ENCODE data around the gene FOXP1. TPM values are rescaled to one million over a fixed set of nuclear protein-coding genes. Genes with fewer than 3 reads are reported as not detected.

FOXP1 gene
- total RNA-seq, 1 donor from 2014 or later: 107 TPM

DNA sequence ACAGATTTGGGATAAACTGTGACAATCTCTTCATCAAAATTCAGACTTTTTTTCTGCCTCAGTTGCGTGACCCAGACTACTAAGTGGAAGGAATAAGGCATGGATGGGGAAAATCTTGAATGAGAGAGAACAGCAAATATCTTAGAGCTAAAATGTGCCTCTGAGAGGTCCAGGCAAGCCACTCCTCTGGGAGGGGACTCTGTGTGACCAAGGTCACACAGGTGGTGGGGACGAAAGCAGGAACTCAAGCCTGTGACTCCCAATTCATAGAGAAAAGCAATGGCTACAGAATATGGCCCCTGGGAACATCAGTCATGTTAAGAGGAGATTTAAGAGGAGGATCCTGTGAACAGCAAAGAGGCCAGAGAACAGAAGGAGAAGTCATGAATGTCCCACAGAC, 268.1 kb downstream of the FOXP1 start:
- Mint-ChIP-seq H3K4me3 (ENCODE audit: unreplicated experiment) (no peak overlapping the region), H3K9me3 (ENCODE audit: unreplicated experiment) (no peaks in the 10 kb centered on the region), H3K4me1 (ENCODE audit: low read depth, unreplicated experiment) (peaks cover 33% of the 10 kb centered on the region), H3K36me3 (ENCODE audit: low read depth, unreplicated experiment) (peaks cover 10% of the 10 kb centered on the region), H3K27ac (ENCODE audit: unreplicated experiment) (no peak overlapping the region), H3K27me3 (ENCODE audit: low read depth, unreplicated experiment) (no peaks in the 10 kb centered on the region)
- no peak overlapping the region for H2AFZ ChIP-seq (ENCODE audit: low read depth, low read length)
- no peak overlapping the region for H3K4me2 ChIP-seq (ENCODE audit: low read length)
- H4K20me1 ChIP-seq (ENCODE audit: insufficient read depth, low read length): peaks cover 48% of the 10 kb centered on the region
- H3K36me3 ChIP-seq (ENCODE audit: insufficient read depth, low read length): no peaks in the 10 kb centered on the region
- H3K27ac ChIP-seq (ENCODE audit: low read depth, low read length): no peak overlapping the region
- H3K9me3 ChIP-seq (ENCODE audit: insufficient read depth, low read depth, low read length): no peaks in the 10 kb centered on the region
- H3K4me3 ChIP-seq (ENCODE audit: insufficient read depth, low read depth, low read length): no peak overlapping the region
- H3K4me1 ChIP-seq (ENCODE audit: insufficient read depth, low read length): peaks cover 17% of the 10 kb centered on the region
- no peak overlapping the region for H3K9ac ChIP-seq (ENCODE audit: low read length)
- TF ChIP-seq, protein P1, sequence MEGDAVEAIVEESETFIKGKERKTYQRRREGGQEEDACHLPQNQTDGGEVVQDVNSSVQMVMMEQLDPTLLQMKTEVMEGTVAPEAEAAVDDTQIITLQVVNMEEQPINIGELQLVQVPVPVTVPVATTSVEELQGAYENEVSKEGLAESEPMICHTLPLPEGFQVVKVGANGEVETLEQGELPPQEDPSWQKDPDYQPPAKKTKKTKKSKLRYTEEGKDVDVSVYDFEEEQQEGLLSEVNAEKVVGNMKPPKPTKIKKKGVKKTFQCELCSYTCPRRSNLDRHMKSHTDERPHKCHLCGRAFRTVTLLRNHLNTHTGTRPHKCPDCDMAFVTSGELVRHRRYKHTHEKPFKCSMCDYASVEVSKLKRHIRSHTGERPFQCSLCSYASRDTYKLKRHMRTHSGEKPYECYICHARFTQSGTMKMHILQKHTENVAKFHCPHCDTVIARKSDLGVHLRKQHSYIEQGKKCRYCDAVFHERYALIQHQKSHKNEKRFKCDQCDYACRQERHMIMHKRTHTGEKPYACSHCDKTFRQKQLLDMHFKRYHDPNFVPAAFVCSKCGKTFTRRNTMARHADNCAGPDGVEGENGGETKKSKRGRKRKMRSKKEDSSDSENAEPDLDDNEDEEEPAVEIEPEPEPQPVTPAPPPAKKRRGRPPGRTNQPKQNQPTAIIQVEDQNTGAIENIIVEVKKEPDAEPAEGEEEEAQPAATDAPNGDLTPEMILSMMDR (IDR thresholded peaks at IDR 0.05; ENCODE audit: insufficient read depth, low read depth, low read length): no peak
- no peak for TF ChIP-seq EZH2 (IDR thresholded peaks at IDR 0.05; ENCODE audit: insufficient read depth, low read length)
- no peak for FAIRE-seq
- H3K79me2 ChIP-seq (ENCODE audit: insufficient read depth, low read length): peaks cover 65% of the 10 kb centered on the region
- no peak for DNase-seq (ENCODE audit: low read depth)
- no peaks in the 10 kb centered on the region for H3K27me3 ChIP-seq (ENCODE audit: insufficient read depth, low read length)

DNA sequence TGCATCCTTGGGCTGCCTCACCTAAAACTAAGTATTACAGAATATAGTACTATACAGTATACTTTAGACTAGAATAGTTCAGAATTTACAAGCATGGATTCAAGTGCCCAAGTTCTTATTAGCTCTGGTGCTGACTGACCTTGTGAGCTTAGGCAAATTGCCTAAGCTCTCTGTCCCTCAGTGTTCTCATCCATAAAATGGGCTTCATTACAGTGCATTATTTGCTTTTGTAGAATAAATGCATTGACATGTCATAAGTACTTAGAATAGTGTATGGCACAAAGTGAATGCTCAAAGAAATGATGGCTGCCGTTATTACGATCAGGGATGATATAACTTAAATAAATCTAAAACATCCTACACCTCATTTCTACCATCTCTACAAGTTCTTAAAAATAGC, 269.7 kb downstream of the FOXP1 start:
- peaks cover 24% of the 10 kb centered on the region for H3K4me1 ChIP-seq (ENCODE audit: insufficient read depth, low read length)
- no peak overlapping the region for H3K27ac ChIP-seq (ENCODE audit: low read depth, low read length)
- no peak overlapping the region for H2AFZ ChIP-seq (ENCODE audit: low read depth, low read length)
- no peaks in the 10 kb centered on the region for H3K27me3 ChIP-seq (ENCODE audit: insufficient read depth, low read length)
- peaks cover 33% of the 10 kb centered on the region for H4K20me1 ChIP-seq (ENCODE audit: insufficient read depth, low read length)
- Mint-ChIP-seq H3K27me3 (ENCODE audit: low read depth, unreplicated experiment) (no peaks in the 10 kb centered on the region), H3K9me3 (ENCODE audit: unreplicated experiment) (no peaks in the 10 kb centered on the region), H3K36me3 (ENCODE audit: low read depth, unreplicated experiment) (peaks cover 11% of the 10 kb centered on the region), H3K27ac (ENCODE audit: unreplicated experiment) (no peak overlapping the region), H3K4me3 (ENCODE audit: unreplicated experiment) (no peak overlapping the region), H3K4me1 (ENCODE audit: low read depth, unreplicated experiment) (peaks cover 47% of the 10 kb centered on the region)
- FAIRE-seq (no peak), DNase-seq (ENCODE audit: low read depth) (no peak)
- H3K36me3 ChIP-seq (ENCODE audit: insufficient read depth, low read length): no peaks in the 10 kb centered on the region
- peaks cover 57% of the 10 kb centered on the region for H3K79me2 ChIP-seq (ENCODE audit: insufficient read depth, low read length)
- H3K9me3 ChIP-seq (ENCODE audit: insufficient read depth, low read depth, low read length): no peaks in the 10 kb centered on the region
- TF ChIP-seq, protein P1 (IDR thresholded peaks at IDR 0.05; ENCODE audit: insufficient read depth, low read depth, low read length): no peak
- no peak for TF ChIP-seq EZH2 (IDR thresholded peaks at IDR 0.05; ENCODE audit: insufficient read depth, low read length)
- H3K4me2 ChIP-seq (ENCODE audit: low read length): no peak overlapping the region
- H3K9ac ChIP-seq (ENCODE audit: low read length): no peak overlapping the region
- H3K4me3 ChIP-seq (ENCODE audit: insufficient read depth, low read depth, low read length): no peak overlapping the region

DNA sequence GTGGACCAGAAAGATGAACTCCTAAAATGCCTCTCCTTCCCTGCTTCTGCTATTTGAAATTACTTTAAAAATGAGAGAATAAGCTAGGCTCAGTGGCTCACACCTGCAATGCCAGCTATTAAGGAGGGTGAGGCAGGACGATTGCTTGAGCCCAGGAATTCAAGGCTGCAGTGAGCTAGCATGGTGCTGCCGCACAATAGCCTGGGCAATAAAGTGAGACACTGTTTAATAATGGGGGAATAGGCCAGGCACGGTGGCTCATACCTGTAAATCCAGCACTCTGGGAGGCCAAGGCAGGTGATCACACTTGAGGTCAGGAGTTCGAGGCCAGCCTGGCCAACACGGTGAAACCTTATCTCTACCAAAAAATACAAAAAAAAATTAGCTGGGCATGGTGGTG, 271.1 kb downstream of the FOXP1 start:
- Histone ChIP-seq H3K27me3 (ENCODE audit: insufficient read depth, low read length) (no peaks in the 10 kb centered on the region), H3K4me3 (ENCODE audit: insufficient read depth, low read depth, low read length) (no peak overlapping the region), H3K4me2 (ENCODE audit: low read length) (no peak overlapping the region), H3K4me1 (ENCODE audit: insufficient read depth, low read length) (peaks cover 28% of the 10 kb centered on the region), H3K27ac (ENCODE audit: low read depth, low read length) (no peak overlapping the region), H3K9ac (ENCODE audit: low read length) (no peak overlapping the region), H3K79me2 (ENCODE audit: insufficient read depth, low read length) (peaks cover 65% of the 10 kb centered on the region), H3K36me3 (ENCODE audit: insufficient read depth, low read length) (no peaks in the 10 kb centered on the region), H4K20me1 (ENCODE audit: insufficient read depth, low read length) (peaks cover 27% of the 10 kb centered on the region), H3K9me3 (ENCODE audit: insufficient read depth, low read depth, low read length) (no peaks in the 10 kb centered on the region), H2AFZ (ENCODE audit: low read depth, low read length) (no peak overlapping the region)
- H3K4me3 Mint-ChIP-seq (ENCODE audit: unreplicated experiment): no peak overlapping the region
- DNase-seq (ENCODE audit: low read depth) (no peak), FAIRE-seq (no peak)
- H3K9me3 Mint-ChIP-seq (ENCODE audit: unreplicated experiment): no peaks in the 10 kb centered on the region
- TF ChIP-seq, protein P1 (IDR thresholded peaks at IDR 0.05; ENCODE audit: insufficient read depth, low read depth, low read length): no peak
- no peak for TF ChIP-seq EZH2 (IDR thresholded peaks at IDR 0.05; ENCODE audit: insufficient read depth, low read length)
- no peak overlapping the region for H3K27ac Mint-ChIP-seq (ENCODE audit: unreplicated experiment)
- H3K27me3 Mint-ChIP-seq (ENCODE audit: low read depth, unreplicated experiment): no peaks in the 10 kb centered on the region
- peaks cover 11% of the 10 kb centered on the region for H3K36me3 Mint-ChIP-seq (ENCODE audit: low read depth, unreplicated experiment)
- peaks cover 48% of the 10 kb centered on the region for H3K4me1 Mint-ChIP-seq (ENCODE audit: low read depth, unreplicated experiment)

Data from astrocyte (in vitro differentiated cells and primary cell).